ENCODE measurements around the gene CLSTN1.
"Not testable (repeated sequence)": the region's sequence is repeated elsewhere in the genome, so short reads cannot be mapped to it uniquely, and the experiment has no call there.

CLSTN1 gene

DNA sequence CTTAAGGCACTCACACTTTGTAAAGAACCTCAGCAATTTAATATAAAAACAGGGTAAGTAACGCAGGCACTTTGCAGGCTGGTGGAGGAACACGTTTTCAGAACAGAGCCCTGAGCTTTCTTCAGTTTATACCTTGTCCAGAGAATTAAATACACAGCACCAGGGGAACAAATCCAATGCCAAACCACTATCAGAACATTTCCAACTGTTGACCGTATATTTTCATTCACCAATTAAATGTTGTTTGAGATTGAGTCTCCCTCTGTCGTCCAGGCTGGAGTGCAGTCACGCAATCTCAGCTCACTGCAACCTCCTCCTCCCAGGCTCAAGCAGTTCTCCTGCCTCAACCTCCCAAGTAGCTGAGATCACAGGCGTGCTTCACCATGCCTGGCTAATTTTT, 29.7 kb downstream of the CLSTN1 start:
- no peak for DNase-seq

DNA sequence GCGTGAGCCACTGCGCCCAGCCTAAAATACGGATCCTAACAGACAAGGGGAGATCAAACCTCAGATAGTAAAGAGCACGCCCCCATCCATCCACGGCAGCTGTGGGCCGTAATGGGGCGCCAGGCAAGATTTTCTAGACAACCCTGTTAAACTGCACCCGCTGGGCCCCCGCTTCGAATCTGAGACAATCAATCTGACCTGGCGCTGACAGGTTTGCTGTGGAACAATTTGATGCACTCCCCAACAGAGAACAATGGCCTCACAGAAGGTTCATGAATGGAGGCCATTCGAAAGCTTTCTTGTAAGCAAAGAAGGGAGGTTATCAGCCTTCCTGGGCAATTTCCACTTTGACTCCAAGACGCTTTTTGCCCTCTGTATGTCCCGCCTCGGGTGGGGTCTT, 30.5 kb downstream of the CLSTN1 start:
- no peak for DNase-seq

- DNase-seq: no peak
Observed at GRCh38 chr1:9792156-9793042, 31.4 kb downstream of the CLSTN1 start.

- not testable (repeated sequence) for DNase-seq
Observed at GRCh38 chr1:9789700-9790099, 34.1 kb downstream of the CLSTN1 start.

DNA sequence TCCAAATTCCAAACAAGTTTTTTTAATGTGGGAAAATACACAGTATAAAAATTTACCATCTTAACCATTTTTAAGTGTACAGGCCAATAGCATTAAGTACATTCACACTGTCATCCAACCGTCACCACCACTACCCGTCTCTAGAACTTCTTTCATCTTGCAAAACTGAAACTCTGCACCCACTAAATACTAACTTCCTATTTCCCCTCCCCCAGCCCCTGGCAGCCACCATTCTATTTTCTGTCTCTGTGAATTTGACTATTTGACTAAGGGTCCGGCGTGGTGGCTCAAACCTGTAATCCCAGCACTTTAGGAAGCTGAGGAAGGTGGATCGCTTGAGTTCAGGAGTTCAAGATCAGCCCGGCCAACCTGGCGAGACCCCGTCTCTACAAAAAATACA, 36.1 kb downstream of the CLSTN1 start:
- DNase-seq: peak; percentile 58 to 65

DNA sequence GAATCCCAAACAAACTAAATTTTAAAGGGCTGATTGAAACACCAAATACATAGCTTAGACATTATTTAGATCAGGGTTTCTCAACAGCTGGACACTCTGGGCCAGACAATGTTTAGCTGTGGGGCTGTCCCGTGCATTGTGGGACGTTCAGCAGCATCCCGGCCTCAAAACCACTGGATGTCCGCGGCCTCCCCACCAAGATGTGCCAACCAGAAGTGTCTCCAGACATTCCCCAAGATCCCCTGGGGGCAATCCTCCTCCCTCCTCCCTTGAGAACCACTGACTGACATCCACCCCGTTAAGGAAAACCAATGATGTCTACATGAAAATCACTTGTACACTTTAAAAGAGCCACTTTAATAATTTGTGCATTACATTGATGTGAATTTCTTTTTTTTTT, 38.4 kb downstream of the CLSTN1 start:
- DNase-seq: no peak

- DNase-seq: peak; percentile 69 to 76
Observed at GRCh38 chr1:9784508-9785133, 39.1 kb downstream of the CLSTN1 start.

DNA sequence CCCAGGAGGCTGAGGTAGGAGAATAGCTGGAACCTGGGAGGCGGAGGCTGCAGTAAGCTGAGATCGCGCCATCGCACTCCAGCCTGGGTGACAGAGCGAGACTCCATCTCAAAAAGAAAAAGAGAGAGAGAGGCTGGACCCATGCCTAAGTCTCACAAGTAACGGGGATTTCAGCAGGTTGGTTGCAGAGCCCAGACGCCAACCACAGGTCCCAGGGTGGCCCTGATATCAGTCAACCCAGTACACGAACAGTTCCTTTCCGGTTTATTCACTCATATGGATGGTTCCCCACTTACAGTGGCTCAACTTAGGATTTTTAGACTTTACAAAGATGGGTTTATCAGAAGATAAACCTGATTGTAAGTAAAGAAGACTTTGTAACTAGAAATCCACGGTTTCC, 40.9 kb downstream of the CLSTN1 start:
- DNase-seq: no peak

DNA sequence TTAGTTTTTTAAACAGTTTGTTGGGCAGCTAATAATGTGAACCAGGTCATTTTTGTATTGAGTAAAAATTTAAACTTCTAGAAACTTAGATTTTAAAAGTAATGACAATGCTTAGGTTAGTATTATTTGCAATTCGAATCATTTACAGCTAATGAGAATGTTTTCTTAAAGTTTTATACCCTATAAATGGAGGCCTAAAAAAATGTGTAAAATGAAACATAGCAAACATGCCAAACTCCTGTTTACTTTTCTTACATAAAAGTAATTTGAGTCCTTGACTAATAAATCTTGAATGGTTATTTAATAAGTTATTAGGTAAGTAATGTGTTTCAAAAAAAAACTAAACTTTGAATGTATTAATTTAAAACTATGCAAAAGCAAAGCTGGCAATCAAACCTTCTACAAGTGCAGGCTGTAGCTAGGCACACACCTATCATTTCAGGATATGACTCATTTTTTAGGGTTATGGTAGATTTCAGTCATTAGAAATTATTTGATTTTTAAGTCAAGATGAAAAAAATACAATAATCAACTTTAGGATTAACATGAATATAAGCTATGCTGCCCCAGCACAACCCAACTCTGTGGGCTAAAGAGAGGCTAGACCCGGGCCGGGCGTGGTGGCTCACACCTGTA, 41.5 kb downstream of the CLSTN1 start:
- DNase-seq: no peak

GRCh38 chr1:9780554-9781110, 43.1 kb downstream of the CLSTN1 start:
- DNase-seq: no peak

- DNase-seq: no peak
Observed at GRCh38 chr1:9778905-9779304, 44.9 kb downstream of the CLSTN1 start.

GRCh38 chr1:9776685-9777084, 47.1 kb downstream of the CLSTN1 start:
- no peak for DNase-seq

- peak in 1 of 2 donors; percentile 16 for DNase-seq
Observed at GRCh38 chr1:9774712-9775679, 48.8 kb downstream of the CLSTN1 start.

DNA sequence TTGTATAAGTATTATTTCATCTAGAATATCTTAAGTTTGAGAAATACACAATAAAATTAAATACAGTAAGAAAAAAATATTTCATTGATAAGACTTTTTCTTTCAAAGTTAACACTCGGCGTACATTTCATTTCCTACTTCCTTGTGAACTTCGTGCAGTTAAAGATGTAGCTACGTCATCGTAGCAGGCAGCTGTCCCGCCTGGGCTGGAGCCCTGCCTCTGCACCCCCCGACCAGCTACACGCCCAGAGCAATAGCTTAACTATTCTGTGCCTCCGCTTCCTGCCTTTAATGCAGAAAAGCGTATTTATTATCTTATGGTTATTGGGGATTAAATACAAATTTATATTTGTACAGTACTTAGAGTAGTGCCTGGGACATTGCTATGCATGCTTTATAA, 53.5 kb downstream of the CLSTN1 start:
- DNase-seq: no peak

- no peak for DNase-seq
Observed at GRCh38 chr1:9768983-9769382, 54.8 kb downstream of the CLSTN1 start.

DNA sequence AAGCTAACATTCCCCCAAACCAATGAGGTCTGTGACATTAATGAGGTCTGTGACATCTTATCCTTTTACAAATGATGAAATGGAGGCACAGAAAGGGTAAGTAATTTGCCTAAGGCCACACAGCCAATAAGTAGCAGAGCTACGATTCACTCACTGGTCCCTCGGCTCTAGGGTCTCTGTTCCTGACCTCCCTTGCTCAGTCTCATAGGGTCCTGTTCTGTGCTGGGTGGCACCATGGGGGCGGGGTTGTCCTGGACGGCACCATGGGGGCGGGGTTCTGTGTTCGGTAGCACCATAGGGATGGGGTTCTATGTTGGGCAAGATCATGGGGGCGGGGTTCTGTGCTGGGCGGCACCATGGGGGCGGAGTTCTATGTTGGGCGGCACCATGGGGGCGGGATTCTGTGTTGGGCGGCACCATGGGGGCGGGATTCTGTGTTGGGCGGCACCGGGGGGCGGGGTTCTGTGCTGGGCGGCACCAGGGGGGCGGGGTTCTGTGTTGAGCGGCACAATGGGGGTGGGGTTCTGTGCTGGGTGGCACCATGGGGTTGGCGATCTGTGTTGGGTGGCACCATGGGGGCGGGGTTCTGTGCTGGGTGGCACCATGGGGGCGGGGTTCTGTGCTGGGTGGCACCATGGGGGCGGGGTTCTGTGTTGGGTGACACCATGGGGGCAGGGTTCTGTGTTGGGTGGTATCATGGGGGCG, 55.6 kb downstream of the CLSTN1 start:
- no peak for DNase-seq

- no peak for DNase-seq
Observed at GRCh38 chr1:9766759-9767442, 56.9 kb downstream of the CLSTN1 start.

- peak; percentile 19 to 39 for DNase-seq
Observed at GRCh38 chr1:9764550-9764949, 59.2 kb downstream of the CLSTN1 start.

DNA sequence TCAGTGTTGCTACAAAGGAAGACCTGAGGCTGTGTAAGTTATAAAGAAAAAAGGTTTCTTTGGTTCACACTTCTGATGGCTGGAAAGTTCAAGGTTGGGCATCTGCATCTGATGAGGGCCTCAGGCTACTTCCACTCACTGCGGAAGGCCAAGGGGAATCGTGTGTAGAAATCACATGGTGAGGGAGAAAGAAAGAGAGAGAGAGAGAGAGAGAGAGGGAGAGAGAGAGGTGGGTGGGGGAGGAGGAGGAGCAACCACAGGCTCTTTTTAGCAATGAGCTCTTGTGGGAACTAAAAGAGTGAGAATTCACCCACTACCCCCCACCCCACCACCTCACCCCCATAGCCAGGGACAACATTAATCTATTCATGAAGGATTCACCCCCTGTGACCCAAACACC, 59.9 kb downstream of the CLSTN1 start:
- DNase-seq: no peak

DNA sequence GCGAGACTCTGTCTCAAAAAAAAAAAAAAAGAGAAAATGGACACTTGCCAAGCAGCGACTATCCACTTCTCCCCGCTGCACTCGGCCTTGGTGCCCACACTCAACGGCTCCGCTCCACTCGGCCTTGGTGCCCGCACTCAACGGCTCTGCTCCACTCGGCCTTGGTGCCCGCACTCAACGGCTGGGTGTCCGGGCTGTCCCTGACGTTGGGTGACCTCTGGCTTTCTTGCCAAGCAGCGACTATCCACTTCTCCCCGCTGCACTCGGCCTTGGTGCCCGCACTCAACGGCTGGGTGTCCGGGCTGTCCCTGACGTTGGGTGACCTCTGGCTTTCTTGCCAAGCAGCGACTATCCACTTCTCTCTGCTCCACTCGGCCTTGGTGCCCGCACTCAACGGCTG, 61.3 kb downstream of the CLSTN1 start:
- DNase-seq: not testable (repeated sequence)

DNA sequence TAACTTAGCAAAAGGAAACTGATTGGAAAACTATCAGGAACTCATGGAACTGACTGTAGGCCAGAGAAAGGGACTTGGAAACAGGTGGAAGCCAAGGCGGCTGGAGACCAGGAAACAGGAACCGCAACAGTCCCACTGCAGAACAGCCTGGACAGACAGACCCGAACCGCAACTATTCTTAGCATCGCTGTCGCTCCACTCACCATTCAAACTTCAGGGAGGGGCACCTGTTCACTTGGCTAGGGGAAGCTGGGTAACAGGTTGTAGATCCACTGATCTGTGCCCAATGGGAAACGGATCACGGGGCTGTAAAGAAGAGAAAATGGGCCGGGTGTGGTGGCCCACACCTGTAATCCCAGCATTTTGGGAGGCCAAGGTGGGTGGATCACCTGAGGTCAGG, 61.9 kb downstream of the CLSTN1 start:
- no peak for DNase-seq
